Mucosa of descending colon (tissue), 3 donors: Measurements from ENCODE around the gene JMJD8. TPM values are rescaled to one million over a fixed set of nuclear protein-coding genes. Genes with fewer than 3 reads are reported as not detected.
"Not testable (repeated sequence)": the region's sequence is repeated elsewhere in the genome, so short reads cannot be mapped to it uniquely, and the experiment has no call there.

ENCODE experiments used
- ATAC-seq: fragments of 200-7000 bp; cut with Tn5 transposase; one replicate; pipeline ENCODE4 v1.9.1; 2020; ENCODE audit warnings: mild to moderate bottlenecking, moderate library complexity
- DNase-seq, 3 donors: peaks; one replicate each; pipeline ENCODE4 v3.0.0-alpha.2; 2020
- H3K36me3 ChIP-seq: fragments of 200-600 bp; one replicate; pipeline ENCODE4 v1.8.0; 2021; ENCODE audit warnings: low read depth, mild to moderate bottlenecking
- H3K4me1 ChIP-seq: fragments of 200-600 bp; one replicate; pipeline ENCODE4 v1.8.0; 2021; ENCODE audit warnings: low read depth, mild to moderate bottlenecking
- H3K4me3 ChIP-seq: fragments of 200-600 bp; one replicate; pipeline ENCODE4 v1.8.0; 2021; ENCODE audit warnings: mild to moderate bottlenecking
- H3K9me3 ChIP-seq: fragments of 200-600 bp; one replicate; pipeline ENCODE4 v1.8.0; 2021; ENCODE audit warnings: mild to moderate bottlenecking
- CTCF ChIP-seq: fragments of 200-600 bp; IDR thresholded peaks from one replicate; pipeline ENCODE4 v1.8.0; 2022; ENCODE audit warnings: antibody characterized with exemption, mild to moderate bottlenecking
- intact Hi-C, 2 donors: fragments of 100-400 bp; cut with DNase I in 1 of 2; cut with micrococcal nuclease in 1 of 2; formaldehyde crosslinking; loops; one replicate each; pipeline versions ENCODE4 v1.11.0 to v1.11.1; 2022; cut with DNase I, micrococcal nuclease
- total RNA-seq, 3 donors: library from RNA; stranded (reverse); fragmentation: NEBNext Ultra II Directional in 2 of 3; extraction: Animal tissue kit (Norgen Biotek cat#: 25700) in 2 of 3; gene quantifications; one replicate each; pipeline versions ENCODE4 v1.2.1 to v1.2.4, GENCODE V29; 2021 to 2023
- donor health status: DM: no; HTN: no; CAD: no; lungs with moderate emphysema.
- donor health status: DM: no; HTN: no; CAD: no.
- donor health status: DM: no; HTN: yes; CAD: no.

The JMJD8 gene
- total RNA-seq, 3 donors from 2014 or later, result 39.5 to 60.5 (median 46.9) TPM

GRCh38 chr16:716768-717325, 32.7 kb upstream of the JMJD8 start:
- ATAC-seq (no peak), DNase-seq (no peak)
- Histone ChIP-seq H3K36me3 (no peaks in the 10 kb centered on the region), H3K9me3 (no peaks in the 10 kb centered on the region), H3K4me3 (no peak overlapping the region), H3K4me1 (peaks cover 48% of the 10 kb centered on the region)
- intact Hi-C loops, result loop anchor here in 1 of 2 donors (10.0 kb wide), 1 partner anchor 338 kb away; no protein-coding TSS in a partner anchor
- TF ChIP-seq CTCF, result no peak

DNA sequence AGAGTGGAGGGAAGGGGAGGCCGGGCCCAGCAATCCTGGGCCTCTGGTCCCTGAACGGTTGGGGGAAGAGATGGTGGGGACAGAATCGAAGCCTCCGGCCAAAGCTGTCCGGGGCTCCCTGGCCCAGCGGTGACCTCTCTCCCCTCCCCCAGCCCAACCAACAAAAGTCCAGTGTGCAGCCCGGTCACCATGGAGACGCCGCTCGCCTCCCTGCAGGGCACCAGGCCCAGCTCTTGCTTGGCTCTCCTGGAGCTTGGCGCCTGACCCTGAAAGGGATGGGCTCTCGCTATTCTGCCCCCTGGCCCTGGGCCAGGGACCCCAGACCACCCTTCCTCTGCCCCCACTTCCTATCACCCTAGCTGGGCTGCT, 32.0 kb upstream of the JMJD8 start:
- ATAC-seq, result no peak
- Histone ChIP-seq H3K9me3 (no peaks in the 10 kb centered on the region), H3K36me3 (no peaks in the 10 kb centered on the region), H3K4me1 (peaks cover 43% of the 10 kb centered on the region), H3K4me3 (no peak overlapping the region)
- DNase-seq, result no peak
- intact Hi-C loops, result loop anchor here in 1 of 2 donors (10.0 kb wide), 1 partner anchor 339 kb away; no protein-coding TSS in a partner anchor
- no peak for TF ChIP-seq CTCF

DNA sequence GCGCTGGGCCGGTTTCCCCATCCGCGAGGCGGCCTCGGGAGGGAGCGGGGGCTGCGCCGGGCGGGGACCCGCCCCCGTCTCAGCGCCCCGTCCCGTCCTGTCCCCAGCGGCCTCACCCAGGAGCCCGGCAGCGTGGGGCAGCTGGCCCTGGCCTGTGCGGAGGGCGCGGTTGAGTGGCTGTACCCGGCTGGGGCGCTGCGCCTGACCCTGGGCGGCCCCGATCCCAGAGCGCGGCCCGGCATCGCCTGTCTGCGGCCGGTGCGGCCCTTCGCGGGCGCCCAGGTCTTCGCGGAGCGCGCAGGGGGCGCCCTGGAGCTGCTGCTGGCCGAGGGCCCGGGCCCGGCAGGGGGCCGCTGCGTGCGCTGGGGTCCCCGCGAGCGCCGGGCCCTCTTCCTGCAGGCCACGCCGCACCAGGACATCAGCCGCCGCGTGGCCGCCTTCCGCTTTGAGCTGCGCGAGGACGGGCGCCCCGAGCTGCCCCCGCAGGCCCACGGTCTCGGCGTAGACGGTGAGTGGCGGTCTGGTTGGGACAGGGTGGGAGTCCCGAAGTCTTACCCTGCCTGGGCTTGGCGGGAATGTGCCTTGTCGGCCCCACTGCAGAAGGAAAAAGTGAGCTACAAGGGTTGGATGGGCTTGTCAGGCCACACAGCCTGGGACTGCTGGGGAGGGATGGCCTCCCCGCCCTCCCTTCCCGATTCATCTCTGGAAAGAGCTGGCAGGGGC, 31.5 kb upstream of the JMJD8 start:
- Histone ChIP-seq H3K9me3 (no peaks in the 10 kb centered on the region), H3K4me3 (peak overlapping the region; percentile 17), H3K36me3 (no peaks in the 10 kb centered on the region), H3K4me1 (peaks cover 43% of the 10 kb centered on the region)
- ATAC-seq, result peak; percentile 21
- peak in 1 of 3 donors; percentile 61 for DNase-seq
- intact Hi-C loops, result loop anchor here in 1 of 2 donors (10.0 kb wide), 1 partner anchor 339 kb away; no protein-coding TSS in a partner anchor
- TF ChIP-seq CTCF, result no peak

DNA sequence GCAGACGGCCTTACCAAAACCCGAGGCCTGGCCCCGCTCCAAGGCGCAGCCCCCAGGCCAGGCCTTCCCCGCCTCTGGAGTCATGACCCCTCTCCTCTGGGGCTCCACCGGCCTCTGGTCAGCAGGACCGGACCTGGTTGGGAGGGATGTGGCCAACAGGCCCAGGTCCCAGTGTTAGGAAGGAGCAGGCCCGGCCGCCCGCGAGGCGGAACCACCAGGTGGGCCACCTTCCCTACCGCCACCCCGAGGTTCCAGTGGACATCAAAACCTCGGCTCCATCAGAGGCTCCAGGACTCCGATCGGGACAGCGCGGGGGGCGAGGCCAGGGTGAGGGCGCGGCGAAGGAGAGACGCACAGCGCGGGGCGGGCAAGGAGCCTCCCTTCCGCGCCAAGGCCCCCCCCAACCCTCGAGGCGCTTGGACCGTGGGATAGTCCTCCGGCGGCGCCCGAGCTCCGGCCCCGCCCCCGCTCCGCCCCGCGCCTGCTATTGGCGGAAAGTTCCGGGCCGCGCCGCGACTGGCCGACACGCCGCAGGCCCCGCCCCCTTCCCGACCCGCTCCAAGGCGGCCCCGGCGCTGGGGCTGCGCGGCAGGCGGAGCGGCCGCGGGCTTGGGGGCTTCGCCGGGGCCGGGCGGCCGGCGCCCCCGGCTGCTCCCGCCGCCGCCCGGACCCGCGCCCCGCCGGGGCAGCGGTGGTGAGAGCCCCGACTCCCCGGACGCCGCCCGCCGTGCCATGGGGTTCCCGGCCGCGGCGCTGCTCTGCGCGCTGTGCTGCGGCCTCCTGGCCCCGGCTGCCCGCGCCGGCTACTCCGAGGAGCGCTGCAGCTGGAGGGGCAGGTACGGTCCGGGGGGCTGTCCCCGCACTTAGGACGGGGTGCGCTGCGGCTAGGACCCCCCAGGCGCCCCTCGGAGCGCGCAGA, 30.7 kb upstream of the JMJD8 start, which contains the start of gene METRN:
METRN (plus strand) TSS at position 561 of the 919 bp plus-strand sequence; CDS start at position 733, 172 bp downstream.
- intact Hi-C loops, result loop anchor here in 1 of 2 donors (10.0 kb wide), 1 partner anchor 340 kb away; no protein-coding TSS in a partner anchor
- peak within 1 kb of the TSS; percentile 17 for H3K4me3 ChIP-seq
- no peak for TF ChIP-seq CTCF

GRCh38 chr16:714079-714478, 29.9 kb upstream of the JMJD8 start:
- no peaks in the 10 kb centered on the region for H3K9me3 ChIP-seq
- peaks cover 31% of the 10 kb centered on the region for H3K4me1 ChIP-seq
- H3K36me3 ChIP-seq, result no peaks in the 10 kb centered on the region
- DNase-seq (no peak), ATAC-seq (no peak)
- TF ChIP-seq CTCF, result no peak
- intact Hi-C loops, result loop anchor here in 1 of 2 donors (10.0 kb wide), 1 partner anchor 341 kb away; no protein-coding TSS in a partner anchor
- no peak overlapping the region for H3K4me3 ChIP-seq

More for the DNA sequence above, 30.7 kb upstream of the JMJD8 start, which contains the start of gene METRN:
- no peaks in the 10 kb centered on the region for H3K9me3 ChIP-seq
- no peaks in the 10 kb centered on the region for H3K36me3 ChIP-seq
- peaks cover 37% of the 10 kb centered on the region for H3K4me1 ChIP-seq
- ATAC-seq (peak; percentile 83), DNase-seq (peak; percentile 92 to 96 (median 95))

DNA sequence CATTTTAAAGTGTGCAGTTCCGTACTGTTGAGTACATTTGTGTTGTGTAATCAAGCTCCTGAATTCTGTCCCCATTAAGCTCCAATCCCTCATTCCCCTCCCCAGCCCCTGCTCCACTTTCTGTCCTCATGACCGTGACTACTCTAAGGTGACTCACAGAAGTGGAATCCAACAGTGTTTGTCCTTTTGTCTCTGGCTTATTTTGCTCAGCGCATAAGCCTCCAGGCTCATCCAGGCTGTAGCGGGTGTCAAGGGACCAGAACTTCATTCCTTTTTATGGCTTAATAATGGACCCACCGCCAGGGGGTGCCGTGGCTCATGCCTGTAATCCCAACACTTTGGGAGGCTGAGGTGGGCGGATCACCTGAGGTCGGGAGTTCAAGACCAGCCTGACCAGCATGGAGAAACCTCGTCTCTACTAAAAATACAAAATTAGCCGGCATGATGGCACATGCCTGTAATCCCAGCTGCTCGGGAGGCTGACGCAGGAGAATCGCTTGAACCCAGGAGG, 28.7 kb upstream of the JMJD8 start:
- peaks cover 18% of the 10 kb centered on the region for H3K4me1 ChIP-seq
- not testable (repeated sequence) for H3K9me3 ChIP-seq, H3K4me3 ChIP-seq, H3K36me3 ChIP-seq, ATAC-seq
- intact Hi-C loops, result loop anchor here in 1 of 2 donors (10.0 kb wide), 1 partner anchor 342 kb away; no protein-coding TSS in a partner anchor
- peak in 2 of 3 donors; percentile 54 to 66 for DNase-seq
